ENCODE measurements around the gene TMED9.
"Not testable (repeated sequence)": the region's sequence is repeated elsewhere in the genome, so short reads cannot be mapped to it uniquely, and the experiment has no call there.

- not testable (repeated sequence) for TF ChIP-seq CTCF, POLR2A (IDR thresholded peaks at IDR 0.05)
Observed at GRCh38 chr5:177630186-177630585, 38.2 kb downstream of the TMED9 start.

All from testis (tissue), 2 donors.